Testis (tissue), 3 donors: Measurements from ENCODE around the gene EIF5AL1. TPM values are rescaled to one million over a fixed set of nuclear protein-coding genes. Genes with fewer than 3 reads are reported as not detected.

Experiments used
- DNase-seq: peaks from one replicate; pipeline ENCODE4 v3.0.0-alpha.2; 2019
- H3K27ac ChIP-seq, 2 donors: fragments of 200-600 bp; sonication (generic); one replicate each; pipeline ENCODE4 v1.5.1; 2019
- H3K27me3 ChIP-seq: fragments of 200-600 bp; sonication (generic); one replicate; pipeline ENCODE4 v1.5.1; 2019
- H3K36me3 ChIP-seq: fragments of 200-600 bp; sonication (generic); one replicate; pipeline ENCODE4 v1.5.1; 2017; ENCODE audit warnings: low read depth; ENCODE audit errors: missing control alignments
- H3K4me1 ChIP-seq: fragments of 200-600 bp; sonication (generic); one replicate; pipeline ENCODE4 v1.5.1; 2019
- H3K4me3 ChIP-seq, 2 donors: fragments of 200-600 bp; sonication (generic); one replicate each; pipeline ENCODE4 v1.5.1; 2017 to 2019
- H3K9me3 ChIP-seq: fragments of 200-600 bp; sonication (generic); one replicate; pipeline ENCODE4 v1.5.1; 2017
- POLR2A ChIP-seq: fragments of 450-650 bp; IDR thresholded peaks from one replicate; pipeline ENCODE4 v1.6.1; 2017; ENCODE audit warnings: antibody characterized with exemption, mild to moderate bottlenecking, moderate library complexity
- WGBS, 2 donors: methylation state at CpG; one replicate each; pipeline ENCODE4 v1.1.5; 2018; 5-methylcytosine and 5-hydroxymethylcytosine counted together
- intact Hi-C: fragments of 100-400 bp; cut with DNase I; formaldehyde crosslinking; loops from one replicate; pipeline ENCODE4 v1.15.1; 2023; ENCODE audit warnings: low total_unique reads
- polyA plus RNA-seq: library from polyadenylated mRNA; stranded (reverse); fragments of 350-450 nt; fragmentation: Illumina TruSeq; extraction: RNeasy Lipid Tissue Mini Kit (QIAGEN cat#74804); gene quantifications from one replicate; pipeline ENCODE4 v1.2.3, GENCODE V29; 2014; ENCODE audit warnings: low read depth, low replicate concordance; ENCODE audit not compliant: insufficient read depth
- total RNA-seq, 2 donors: library from RNA; depleted of rRNA; stranded (reverse); fragments of >200 nt; gene quantifications; one replicate each; pipeline ENCODE4 v1.2.3, GENCODE V29; 2016
- TF ChIP-seq, protein P1 (sequence below), 3 experiments: fragments of 450-650 bp in 2 of 3; fragments of 200-600 bp in 1 of 3; sonication (generic) in 1 of 3; IDR thresholded peaks; one replicate each; pipeline ENCODE4 v1.5.1; 2016 to 2019; ENCODE audit warnings: antibody characterized with exemption in 3 of 3, mild to moderate bottlenecking in 2 of 3, moderate library complexity in 1 of 3

Gene EIF5AL1
- total and polyA plus RNA-seq, 3 donors from 2014 or later = 5.7 to 24.4 (median 6.8) TPM

GRCh38 chr10:79493806-79494205 lies 18.5 kb upstream of the EIF5AL1 start:
- Histone ChIP-seq H3K4me3 (no peak overlapping the region), H3K9me3 (no peaks in the 10 kb centered on the region), H3K36me3 (no peaks in the 10 kb centered on the region), H3K27me3 (no peaks in the 10 kb centered on the region), H3K4me1 (peaks cover 6% of the 10 kb centered on the region), H3K27ac (no peak overlapping the region)
- WGBS, 2 donors = 82 to 100% methylated on average over 1 of the region's 1 CpG
- intact Hi-C loops = no loop called here
- TF ChIP-seq, protein P1, sequence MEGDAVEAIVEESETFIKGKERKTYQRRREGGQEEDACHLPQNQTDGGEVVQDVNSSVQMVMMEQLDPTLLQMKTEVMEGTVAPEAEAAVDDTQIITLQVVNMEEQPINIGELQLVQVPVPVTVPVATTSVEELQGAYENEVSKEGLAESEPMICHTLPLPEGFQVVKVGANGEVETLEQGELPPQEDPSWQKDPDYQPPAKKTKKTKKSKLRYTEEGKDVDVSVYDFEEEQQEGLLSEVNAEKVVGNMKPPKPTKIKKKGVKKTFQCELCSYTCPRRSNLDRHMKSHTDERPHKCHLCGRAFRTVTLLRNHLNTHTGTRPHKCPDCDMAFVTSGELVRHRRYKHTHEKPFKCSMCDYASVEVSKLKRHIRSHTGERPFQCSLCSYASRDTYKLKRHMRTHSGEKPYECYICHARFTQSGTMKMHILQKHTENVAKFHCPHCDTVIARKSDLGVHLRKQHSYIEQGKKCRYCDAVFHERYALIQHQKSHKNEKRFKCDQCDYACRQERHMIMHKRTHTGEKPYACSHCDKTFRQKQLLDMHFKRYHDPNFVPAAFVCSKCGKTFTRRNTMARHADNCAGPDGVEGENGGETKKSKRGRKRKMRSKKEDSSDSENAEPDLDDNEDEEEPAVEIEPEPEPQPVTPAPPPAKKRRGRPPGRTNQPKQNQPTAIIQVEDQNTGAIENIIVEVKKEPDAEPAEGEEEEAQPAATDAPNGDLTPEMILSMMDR (IDR thresholded peaks at IDR 0.05) = no peak
- no peak for TF ChIP-seq POLR2A
- DNase-seq = no peak

DNA sequence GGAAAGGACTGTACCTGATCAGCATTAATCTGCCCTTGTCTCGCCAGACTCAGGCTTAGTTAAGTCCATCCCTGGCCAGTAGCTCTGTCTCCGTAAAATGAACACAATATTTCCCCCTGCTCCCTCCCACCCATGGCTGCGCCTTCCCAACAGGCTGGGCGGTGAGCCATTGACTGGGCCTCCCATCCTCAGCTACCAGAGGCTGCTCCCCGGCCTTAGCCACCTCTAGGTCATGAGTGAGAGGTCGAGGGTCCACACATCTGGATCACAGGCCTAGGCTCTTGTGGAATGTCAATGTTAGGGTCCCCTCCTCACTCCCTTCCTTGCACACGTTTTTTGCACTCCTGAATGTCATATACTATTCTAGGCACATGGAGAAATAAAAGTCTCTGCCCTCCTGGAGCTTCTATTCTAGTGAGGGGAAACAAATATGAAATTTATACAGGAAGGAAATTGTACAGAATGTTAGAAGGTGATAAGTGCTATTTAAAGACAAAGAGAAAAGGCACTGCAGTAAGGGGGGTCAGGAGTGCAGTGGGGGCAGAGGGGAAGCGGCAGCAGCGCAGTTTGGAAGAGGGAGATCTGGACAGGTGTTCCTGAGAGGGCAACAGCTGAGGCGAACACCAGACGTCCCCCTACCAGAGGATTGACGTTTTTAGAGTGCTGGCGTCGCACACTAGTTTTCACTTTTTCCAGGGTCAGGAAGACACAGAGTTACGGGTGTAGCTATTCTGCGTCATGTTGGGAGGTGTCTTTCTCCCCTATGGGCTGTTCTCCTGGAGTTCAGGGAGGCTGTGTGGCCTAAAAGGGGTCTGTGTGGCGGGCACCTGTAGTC lies 17.2 kb upstream of the EIF5AL1 start:
- no peaks in the 10 kb centered on the region for H3K36me3 ChIP-seq
- H3K4me1 ChIP-seq = peaks cover 6% of the 10 kb centered on the region
- intact Hi-C loops = no loop called here
- 86 to 92% methylated on average over 17 of the region's 17 CpGs for WGBS, 2 donors
- no peak for TF ChIP-seq POLR2A
- TF ChIP-seq, protein P1 (IDR thresholded peaks at IDR 0.05) = no peak
- no peak overlapping the region for H3K27ac ChIP-seq
- no peak overlapping the region for H3K4me3 ChIP-seq
- no peaks in the 10 kb centered on the region for H3K27me3 ChIP-seq
- no peaks in the 10 kb centered on the region for H3K9me3 ChIP-seq
- no peak for DNase-seq

DNA sequence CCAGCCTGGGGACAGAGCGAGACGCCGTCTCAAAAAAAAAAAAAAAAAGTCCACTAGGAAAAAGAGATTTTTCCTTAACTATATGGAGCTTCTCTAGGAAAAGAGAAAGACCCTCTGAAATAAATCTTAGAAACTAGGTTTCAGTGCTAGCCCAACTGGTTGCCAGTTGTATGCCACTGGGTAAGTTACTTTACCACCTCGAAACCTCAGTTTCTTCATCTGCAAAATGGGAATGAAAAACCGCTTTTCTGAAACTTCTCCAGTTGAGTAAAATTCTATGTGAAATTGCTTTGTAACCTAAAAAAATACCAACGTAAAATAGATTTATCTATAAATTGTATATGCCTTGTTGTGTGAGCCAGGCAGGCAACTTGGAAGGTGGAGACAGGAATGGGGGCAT lies 16.5 kb upstream of the EIF5AL1 start:
- no peaks in the 10 kb centered on the region for H3K9me3 ChIP-seq
- peaks cover under 1% of the 10 kb centered on the region for H3K4me1 ChIP-seq
- no peak overlapping the region for H3K27ac ChIP-seq
- H3K4me3 ChIP-seq = no peak overlapping the region
- H3K36me3 ChIP-seq = no peaks in the 10 kb centered on the region
- TF ChIP-seq, protein P1 (IDR thresholded peaks at IDR 0.05) = no peak
- no peak for TF ChIP-seq POLR2A
- 80 to 84% methylated on average over 6 of the region's 6 CpGs for WGBS, 2 donors
- no peaks in the 10 kb centered on the region for H3K27me3 ChIP-seq
- no peak for DNase-seq
- intact Hi-C loops = no loop called here

DNA sequence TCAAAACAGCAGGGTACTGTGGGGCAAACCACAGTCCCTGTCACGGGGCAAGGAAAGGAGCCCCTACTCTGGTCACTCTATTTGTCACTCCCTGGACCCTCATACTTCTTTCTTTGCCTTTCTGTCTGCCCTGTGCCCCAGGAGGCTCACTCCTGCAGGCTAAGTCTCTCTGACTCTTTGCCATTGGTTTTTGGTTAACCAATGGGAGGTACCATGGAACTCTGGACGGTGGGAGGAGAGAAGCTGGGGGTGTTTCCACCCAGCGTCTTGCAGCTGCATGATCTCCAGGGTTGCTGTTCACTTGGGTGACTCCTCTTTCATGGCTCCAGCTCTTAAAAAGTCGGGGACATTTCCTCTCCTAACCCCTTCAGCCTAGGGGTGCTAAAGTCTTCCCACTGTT lies 15.4 kb upstream of the EIF5AL1 start:
- 77 to 80% methylated on average over 4 of the region's 4 CpGs for WGBS, 2 donors
- H3K4me3 ChIP-seq = no peak overlapping the region
- intact Hi-C loops = no loop called here
- DNase-seq = no peak
- H3K4me1 ChIP-seq = no peaks in the 10 kb centered on the region
- no peaks in the 10 kb centered on the region for H3K9me3 ChIP-seq
- TF ChIP-seq POLR2A = no peak
- TF ChIP-seq, protein P1 (IDR thresholded peaks at IDR 0.05) = no peak
- no peaks in the 10 kb centered on the region for H3K36me3 ChIP-seq
- no peaks in the 10 kb centered on the region for H3K27me3 ChIP-seq
- H3K27ac ChIP-seq = no peak overlapping the region
